H1 (cell line): ENCODE results near the gene SSR1. TPM values are rescaled to one million over a fixed set of nuclear protein-coding genes. Genes with fewer than 3 reads are reported as not detected.

Experiments
- CTCF ChIA-PET: fragments of 300-600 bp; sonication (Branson Sonifier 250); formaldehyde crosslinking; loops from one replicate; lab custom pipeline; 2021; ENCODE audit not compliant: partially characterized antibody; lab: Charles Lee
- POLR2A ChIA-PET: fragments of 300-600 bp; sonication (Branson Sonifier 250); formaldehyde crosslinking; loops from one replicate; lab custom pipeline; 2021; ENCODE audit warnings: inconsistent platforms; ENCODE audit not compliant: partially characterized antibody; lab: Charles Lee
- DNase-seq, 2 experiments: peaks; one replicate each; pipeline versions ENCODE4 v3.0.0 to v3.0.0-alpha.2; 2010 to 2022; ENCODE audit warnings: low spot score in 2 of 2, low read depth in 1 of 2, mixed read lengths in 1 of 2
- FAIRE-seq: peaks from 2 replicates; lab custom pipeline; 2011; peaks lifted over from hg19 to GRCh38; lab: Jason Lieb, UNC
- H2AFZ ChIP-seq: 2 replicates; pipeline ENCODE4 v1.8.1; 2012; ENCODE audit warnings: low read length, inconsistent platforms
- H2AK5ac ChIP-seq: 2 replicates; pipeline ENCODE4 v1.6.1; 2013; ENCODE audit warnings: low read depth, low read length
- H2BK120ac ChIP-seq: replicated peaks from 2 replicates; pipeline ENCODE3; 2013; ENCODE audit warnings: low read depth, low read length, inconsistent platforms
- H2BK12ac ChIP-seq: 2 replicates; pipeline ENCODE4 v1.6.1; 2013; ENCODE audit warnings: low read depth, low read length
- H2BK15ac ChIP-seq: 2 replicates; pipeline ENCODE4 v1.6.1; 2013; ENCODE audit warnings: low read length
- H2BK20ac ChIP-seq: 2 replicates; pipeline ENCODE4 v1.6.1; 2013; ENCODE audit warnings: low read length
- H2BK5ac ChIP-seq: 2 replicates; pipeline ENCODE4 v1.6.1; 2013; ENCODE audit warnings: low read depth, low read length
- H3K14ac ChIP-seq: 2 replicates; pipeline ENCODE4 v1.6.1; 2013; ENCODE audit warnings: inconsistent platforms; ENCODE audit not compliant: insufficient read length
- H3K18ac ChIP-seq: 2 replicates; pipeline ENCODE4 v1.6.1; 2013; ENCODE audit warnings: low read length; ENCODE audit errors: extremely low read depth
- H3K23ac ChIP-seq: 2 replicates; pipeline ENCODE4 v1.6.1; 2013; ENCODE audit warnings: inconsistent platforms; ENCODE audit not compliant: insufficient read length
- H3K23me2 ChIP-seq: 2 replicates; pipeline ENCODE4 v1.6.1; 2013; ENCODE audit warnings: low read depth, low read length
- H3K27ac ChIP-seq: 2 replicates; pipeline ENCODE4 v1.6.1; 2011; ENCODE audit warnings: low read depth, low read length, inconsistent platforms
- H3K27me3 ChIP-seq, 4 experiments: replicated peaks in 1 of 4; 1 replicate in 1 of 4; 2 replicates in 3 of 4; pipeline versions ENCODE4 v1.6.1 to v1.8.1; 2011 to 2013; ENCODE audit warnings: low read length in 3 of 4, mild to moderate bottlenecking in 3 of 4, inconsistent platforms in 2 of 4, mixed read lengths in 2 of 4, moderate library complexity in 1 of 4; ENCODE audit not compliant: control insufficient read depth in 3 of 4, insufficient read depth in 3 of 4; ENCODE audit errors: extremely low read depth in 1 of 4
- H3K36me3 ChIP-seq, 4 experiments: 2 replicates each; pipeline versions ENCODE4 v1.6.1 to v1.8.1; 2011 to 2013; ENCODE audit warnings: mild to moderate bottlenecking in 4 of 4, low read length in 3 of 4, moderate library complexity in 2 of 4, control low read depth in 1 of 4, inconsistent platforms in 1 of 4; ENCODE audit not compliant: insufficient read depth in 4 of 4, control insufficient read depth in 2 of 4
- H3K4ac ChIP-seq: replicated peaks from 2 replicates; pipeline ENCODE3; 2013; ENCODE audit warnings: low read length, low read depth, mixed read lengths, inconsistent platforms; ENCODE audit not compliant: insufficient read length
- H3K4me1 ChIP-seq, 4 experiments: replicated peaks in 1 of 4; 1 replicate in 1 of 4; 2 replicates in 3 of 4; pipeline versions ENCODE4 v1.6.1 to v1.8.1; 2011 to 2013; ENCODE audit warnings: low read length in 3 of 4, inconsistent platforms in 2 of 4, mixed read lengths in 1 of 4; ENCODE audit not compliant: insufficient read depth in 4 of 4, control insufficient read depth in 3 of 4
- H3K4me2 ChIP-seq, 2 experiments: 2 replicates each; pipeline versions ENCODE4 v1.6.1 to v1.8.1; 2011 to 2013; ENCODE audit warnings: low read depth in 2 of 2, low read length in 2 of 2, control low read depth in 1 of 2, inconsistent platforms in 1 of 2, mild to moderate bottlenecking in 1 of 2; ENCODE audit not compliant: insufficient read depth in 1 of 2
- H3K4me3 ChIP-seq, 4 experiments: fragments of 200-600, 300-600 bp in 1 of 4; sonication (generic), shearing (Covaris generic), sonication (Bioruptor Twin) in 1 of 4; 2 replicates each; pipeline versions ENCODE4 v1.5.1 to v1.8.1; 2011 to 2016; ENCODE audit warnings: low read length in 4 of 4, low read depth in 3 of 4, control low read depth in 2 of 4, inconsistent platforms in 2 of 4, mild to moderate bottlenecking in 2 of 4, mixed read lengths in 1 of 4, moderate library complexity in 1 of 4; ENCODE audit not compliant: insufficient read depth in 2 of 4; ENCODE audit errors: extremely low read depth in 1 of 4
- H3K56ac ChIP-seq: replicated peaks from 2 replicates; pipeline ENCODE3; 2013; ENCODE audit warnings: low read depth, mild to moderate bottlenecking, mixed read lengths, low read length, inconsistent platforms; ENCODE audit not compliant: insufficient read length
- H3K79me1 ChIP-seq: 2 replicates; pipeline ENCODE4 v1.6.1; 2013; ENCODE audit warnings: low read depth, low read length, control low read depth
- H3K79me2 ChIP-seq, 2 experiments: 2 replicates each; pipeline versions ENCODE4 v1.6.1 to v1.8.1; 2012 to 2013; ENCODE audit warnings: low read length in 2 of 2, mild to moderate bottlenecking in 2 of 2, inconsistent platforms in 1 of 2; ENCODE audit not compliant: insufficient read depth in 2 of 2, control insufficient read depth in 1 of 2
- H3K9ac ChIP-seq, 4 experiments: replicated peaks in 1 of 4; 1 replicate in 1 of 4; 2 replicates in 3 of 4; pipeline versions ENCODE4 v1.6.1 to v1.8.1; 2011 to 2013; ENCODE audit warnings: low read depth in 3 of 4, low read length in 3 of 4, control low read depth in 2 of 4, mild to moderate bottlenecking in 2 of 4, moderate library complexity in 2 of 4, inconsistent platforms in 1 of 4; ENCODE audit errors: extremely low read depth in 1 of 4
- H3K9me3 ChIP-seq, 2 experiments: 2 replicates each; pipeline versions ENCODE4 v1.6.1 to v1.8.1; 2012 to 2013; ENCODE audit warnings: mild to moderate bottlenecking in 2 of 2, moderate library complexity in 2 of 2, control low read depth in 1 of 2, inconsistent platforms in 1 of 2, low read depth in 1 of 2, low read length in 1 of 2, mixed read lengths in 1 of 2; ENCODE audit not compliant: insufficient read depth in 2 of 2
- H4K20me1 ChIP-seq, 2 experiments: replicated peaks in 1 of 2; 2 replicates each; pipeline versions ENCODE3 to v1.8.1; 2011 to 2013; ENCODE audit warnings: inconsistent platforms in 2 of 2, low read length in 2 of 2, mild to moderate bottlenecking in 1 of 2; ENCODE audit not compliant: insufficient read depth in 2 of 2, control insufficient read depth in 1 of 2
- H4K5ac ChIP-seq: 2 replicates; pipeline ENCODE4 v1.6.1; 2013; ENCODE audit warnings: low read length, low read depth, mixed read lengths, inconsistent platforms; ENCODE audit not compliant: insufficient read length
- H4K8ac ChIP-seq: 2 replicates; pipeline ENCODE4 v1.8.0; 2013; ENCODE audit warnings: mild to moderate bottlenecking, moderate library complexity, low read length, inconsistent platforms; ENCODE audit not compliant: insufficient read depth; ENCODE audit errors: extremely low read depth
- H4K91ac ChIP-seq: replicated peaks from 2 replicates; pipeline ENCODE3; 2013; ENCODE audit warnings: low read length, mixed read lengths, inconsistent platforms; ENCODE audit not compliant: insufficient read length
- BCL11A ChIP-seq, 2 experiments: IDR thresholded peaks; one replicate each; pipeline ENCODE4 v1.6.1; 2011; ENCODE audit warnings: low read depth in 2 of 2, low read length in 2 of 2, mild to moderate bottlenecking in 2 of 2
- CHD2 ChIP-seq: IDR thresholded peaks from 2 replicates; pipeline ENCODE4 v1.6.1; 2012; ENCODE audit warnings: low read length, improper control_type of control experiment
- CTBP2 ChIP-seq: IDR thresholded peaks from 2 replicates; pipeline ENCODE4 v1.7.0; 2011; ENCODE audit warnings: borderline replicate concordance, mild to moderate bottlenecking, moderate library complexity, mixed read lengths, low read length; ENCODE audit not compliant: insufficient read depth, insufficient read length
- EGR1 ChIP-seq: IDR thresholded peaks from 2 replicates; pipeline ENCODE4 v1.6.1; 2011; ENCODE audit warnings: low read depth, low read length, borderline replicate concordance
- HDAC6 ChIP-seq: IDR thresholded peaks from one replicate; pipeline ENCODE4 v1.7.1; 2012; ENCODE audit warnings: low read depth, mild to moderate bottlenecking, inconsistent platforms, low read length, moderate library complexity
- PHF8 ChIP-seq: fragments of 200-600 bp; sonication (generic); conservative IDR thresholded peaks from 2 replicates; pipeline ENCODE4 v1.7.1; 2012; ENCODE audit warnings: low read depth, mild to moderate bottlenecking, inconsistent platforms, low read length, moderate library complexity
- POLR2AphosphoS5 ChIP-seq: IDR thresholded peaks from 2 replicates; pipeline ENCODE4 v1.6.1; 2011; ENCODE audit warnings: low read depth, low read length
- POU5F1 ChIP-seq: IDR thresholded peaks from 2 replicates; pipeline ENCODE4 v1.6.1; 2011; ENCODE audit warnings: low read depth, mild to moderate bottlenecking, low read length, moderate library complexity
- RXRA ChIP-seq: IDR thresholded peaks from 2 replicates; pipeline ENCODE4 v1.6.1; 2011; ENCODE audit warnings: low read depth, mild to moderate bottlenecking, low read length, moderate library complexity; ENCODE audit not compliant: insufficient read depth
- SUZ12 ChIP-seq: fragments of 200-600 bp; sonication (generic); IDR thresholded peaks from 2 replicates; pipeline ENCODE4 v1.6.1; 2012; ENCODE audit warnings: mild to moderate bottlenecking, inconsistent platforms, low read length, moderate library complexity, mixed read lengths
- TBP ChIP-seq: IDR thresholded peaks from 2 replicates; pipeline ENCODE4 v1.6.1; 2011; ENCODE audit warnings: low read depth, low read length, improper control_type of control experiment
- ZNF274 ChIP-seq: IDR thresholded peaks from 2 replicates; pipeline ENCODE4 v1.7.0; 2012; ENCODE audit warnings: low read length, borderline replicate concordance; ENCODE audit errors: extremely low read depth
- WGBS, 2 experiments: shearing (Covaris generic) in 1 of 2; methylation state at CpG; one replicate each; pipeline versions ENCODE4 v1.1.6 to v1.1.7; 2013 to 2015; ENCODE audit warnings: low lambda C conversion rate in 2 of 2, mixed read lengths in 2 of 2, inconsistent platforms in 1 of 2, low coverage in 1 of 2, missing lambda C conversion rate in 1 of 2; ENCODE audit not compliant: insufficient replicate concordance in 2 of 2, insufficient coverage in 1 of 2, insufficient read length in 1 of 2; ENCODE audit errors: extremely low coverage in 1 of 2, missing lambda C conversion rate in 1 of 2; 5-methylcytosine and 5-hydroxymethylcytosine counted together
- polyA plus RNA-seq, 7 experiments: library from polyadenylated mRNA; depleted of rRNA in 3 of 7; stranded (reverse) in 5 of 7; unstranded in 2 of 7; fragments of >200 nt in 5 of 7; fragments of 200-250 nt in 2 of 7; gene quantifications; 1 replicate in 5 of 7; 2 replicates in 1 of 7; 4 replicates in 1 of 7; pipeline versions ENCODE4 v1.2.1 to v1.2.3, GENCODE V29; 2011 to 2013; ENCODE audit warnings: missing spikeins in 2 of 7, mixed read lengths in 2 of 7
- total RNA-seq: library from RNA; stranded (reverse); fragmentation: NEBNext Ultra II Directional; extraction: Animal tissue kit (Norgen Biotek cat#: 25700); gene quantifications from 2 replicates; pipeline ENCODE4 v1.2.1, GENCODE V29; 2021

Gene SSR1
- total and polyA plus RNA-seq, 2 of the 8 experiments (the other 6 are each of a cell fraction or from before 2014, with no cell fraction given) = 26.6 to 117 TPM

- H4K5ac ChIP-seq = no peak overlapping the region
- H3K27me3 ChIP-seq = no peaks in the 10 kb centered on the region
- H3K23ac ChIP-seq = no peak overlapping the region
- H2BK120ac ChIP-seq = no peak overlapping the region
- H3K4ac ChIP-seq = no peak overlapping the region
- no peak overlapping the region for H3K27ac ChIP-seq
- H3K14ac ChIP-seq = no peak overlapping the region
- no peak overlapping the region for H3K56ac ChIP-seq
- H3K36me3 ChIP-seq = peaks cover 6 to 17% (median 13%) of the 10 kb centered on the region in 4 experiments; a peak in 7 of 8 replicates
- H3K23me2 ChIP-seq = no peaks in the 10 kb centered on the region
- no peak overlapping the region for H3K4me2 ChIP-seq
- H2BK5ac ChIP-seq = no peak overlapping the region
- POLR2A ChIA-PET = interaction anchor here (0.5 to 1.2 kb wide), 4 partner anchors 15 to 390 kb away, joined by 3 to 4 read pairs (median 3); no protein-coding TSS in a partner anchor
- no peak overlapping the region for H2AK5ac ChIP-seq
- H3K18ac ChIP-seq = no peak overlapping the region
- no peak overlapping the region for H4K91ac ChIP-seq
- 93% methylated on average over 69 of the region's 71 CpGs; no CpG with 5 or more reads in 1 of the 2 experiments for WGBS, 2 experiments
- DNase-seq = peak in 1 of 2 experiments; percentile 79
- peaks cover 2 to 5% of the 10 kb centered on the region in 2 experiments for H4K20me1 ChIP-seq
- no peak overlapping the region for H4K8ac ChIP-seq
- FAIRE-seq = no peak
- H3K4me3 ChIP-seq = no peak overlapping the region
- H2BK12ac ChIP-seq = no peak overlapping the region
- no peaks in the 10 kb centered on the region for H3K79me1 ChIP-seq
- H3K79me2 ChIP-seq = no peaks in the 10 kb centered on the region
- no peak overlapping the region for H2AFZ ChIP-seq
- peaks cover 9 to 16% (median 13%) of the 10 kb centered on the region in 4 experiments for H3K4me1 ChIP-seq
- no peak overlapping the region for H3K9ac ChIP-seq
- no peak overlapping the region for H2BK15ac ChIP-seq
- H2BK20ac ChIP-seq = no peak overlapping the region
- no peaks in the 10 kb centered on the region for H3K9me3 ChIP-seq
- CTCF ChIA-PET = interaction anchor here (0.5 to 5.7 kb wide), 30 partner anchors 10 to 572 kb away, joined by 3 to 55 read pairs (median 4); no protein-coding TSS in a partner anchor
- TF ChIP-seq CTBP2 (no peak), PHF8 (no peak), ZNF274 (no peak), POLR2AphosphoS5 (no peak), SUZ12 (no peak), BCL11A (IDR thresholded peaks at IDR 0.05; ENCODE audit: low read depth in 2 of 2, low read length in 2 of 2) (no peak), RXRA (no peak), TBP (no peak), EGR1 (no peak), POU5F1 (no peak), HDAC6 (no peak), CHD2 (no peak)
These were observed 66.4 kb downstream of the SSR1 start for GRCh38 chr6:7246401-7247178.
